T47D (cell line): Measurements from ENCODE around the gene CTIF.
"Not testable (repeated sequence)": the region's sequence is repeated elsewhere in the genome, so short reads cannot be mapped to it uniquely, and the experiment has no call there.

Experiments used
- DNase-seq, 2 experiments: peaks; one replicate each; pipeline versions ENCODE4 v3.0.0 to v3.0.0-alpha.2; 2011 to 2012; ENCODE audit warnings: low read depth in 1 of 2, low spot score in 1 of 2
- JUND ChIP-seq: IDR thresholded peaks from 2 replicates; pipeline ENCODE4 v1.6.1; 2012; ENCODE audit warnings: low read depth
- in situ Hi-C: cut with HindIII; loops from 2 replicates; pipeline ENCODE4 v1.10.0; 2016; ENCODE audit warnings: low sequenced_read_pairs, low pct_unique_long_range_greater_than_20kb

The CTIF gene

GRCh38 chr18:48709371-48710062 lies 170.7 kb downstream of the CTIF start:
- in situ Hi-C loops = no loop called here
- no peak for TF ChIP-seq JUND
- DNase-seq = no peak

- in situ Hi-C loops = no loop called here
- DNase-seq = peak; percentile 20 to 43
Measured at GRCh38 chr18:48711651-48712486, 173.0 kb downstream of the CTIF start.

DNA sequence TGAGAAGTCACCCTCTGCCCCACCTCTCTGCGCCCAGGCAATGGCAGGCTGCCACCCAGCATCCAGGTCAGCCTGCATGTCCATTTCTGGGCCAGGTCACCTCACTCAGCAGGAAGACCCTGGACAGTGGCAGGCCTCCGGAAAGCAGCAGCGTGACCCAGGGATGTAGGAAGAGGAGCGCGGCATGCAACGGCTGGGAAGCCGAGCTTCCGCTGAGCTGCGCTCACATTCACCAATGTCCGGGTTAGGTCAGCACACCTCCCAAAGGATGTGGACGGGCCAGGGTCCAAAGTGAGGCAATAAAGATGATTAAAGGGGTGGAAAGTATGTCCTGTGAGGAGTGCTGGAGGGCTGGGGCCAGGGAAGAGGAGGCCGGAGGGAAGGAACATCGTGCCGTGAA lies 174.5 kb downstream of the CTIF start:
- TF ChIP-seq JUND = no peak
- no peak for DNase-seq
- in situ Hi-C loops = no loop called here

More at GRCh38 chr18:48711651-48712486, 173.0 kb downstream of the CTIF start:
- TF ChIP-seq JUND = no peak

DNA sequence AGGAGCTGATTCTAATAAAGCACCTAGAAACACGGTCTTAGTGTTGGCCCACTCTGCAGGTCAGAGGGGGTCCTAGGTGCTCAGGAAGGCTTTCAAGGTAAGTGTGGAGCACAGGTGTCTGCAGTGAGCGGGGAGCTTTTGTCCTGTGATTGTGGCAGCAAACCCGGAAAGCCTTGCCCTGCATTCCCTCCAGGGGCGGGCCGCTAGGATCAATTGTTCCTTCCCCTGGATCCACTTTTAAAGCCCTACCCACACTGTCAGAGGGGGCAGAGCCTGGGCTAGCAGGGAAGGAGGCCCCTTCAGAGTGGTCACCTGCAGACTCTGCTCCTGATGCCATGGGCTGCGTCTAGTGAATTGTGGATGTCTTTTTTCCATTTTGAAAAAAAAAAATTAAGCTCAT lies 176.0 kb downstream of the CTIF start:
- in situ Hi-C loops = no loop called here
- TF ChIP-seq JUND = no peak
- DNase-seq = no peak

DNA sequence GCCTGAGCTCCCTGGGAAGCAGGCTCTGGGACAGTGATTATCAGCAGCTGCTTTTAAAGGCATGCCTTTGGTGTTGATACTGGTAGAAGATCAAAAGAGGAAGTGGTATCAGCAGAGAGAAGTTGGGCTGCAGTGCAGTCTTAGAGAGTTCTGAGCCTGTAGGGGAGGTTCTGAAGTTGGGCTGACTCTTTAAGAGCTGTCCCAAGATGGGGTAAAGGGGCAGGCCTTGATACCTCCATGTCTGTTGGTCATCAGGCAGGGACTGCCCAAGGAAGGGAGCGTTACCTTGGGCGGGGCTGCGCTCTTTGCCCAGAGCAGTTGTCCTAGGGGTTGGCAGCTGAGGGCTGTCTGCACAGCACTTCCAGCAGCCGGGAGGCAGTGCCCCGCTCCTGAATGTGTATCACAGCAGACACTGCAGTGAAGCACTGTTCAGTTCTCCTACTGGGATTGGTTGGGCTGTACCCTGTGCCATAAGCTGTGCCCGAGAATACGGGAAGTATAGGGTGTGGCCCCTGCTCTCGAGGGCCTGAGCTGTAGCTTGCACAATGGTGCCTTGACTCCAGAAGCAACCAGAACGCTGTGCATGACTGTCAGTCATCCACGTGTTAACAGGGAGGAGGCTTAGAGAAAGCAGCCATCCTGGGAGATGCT lies 177.0 kb downstream of the CTIF start:
- no peak for DNase-seq

DNA sequence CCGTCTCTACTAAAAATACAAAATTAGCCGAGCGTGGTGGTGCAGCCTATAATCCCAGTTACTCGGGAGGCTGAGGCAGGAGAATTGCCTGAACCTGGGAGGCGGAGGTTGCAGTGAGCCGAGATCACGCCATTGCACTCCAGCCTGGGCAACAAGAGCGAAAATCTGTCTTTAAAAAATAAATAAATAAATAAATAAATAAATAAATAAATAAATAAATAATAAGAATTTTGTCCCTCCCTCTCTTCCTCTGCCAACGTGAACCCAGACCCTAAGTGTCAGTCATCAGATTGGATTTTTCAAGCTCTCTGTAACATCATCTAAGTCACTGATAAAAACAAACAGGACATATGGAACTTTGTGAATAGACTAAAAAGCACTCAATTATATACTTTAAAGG lies 178.4 kb downstream of the CTIF start:
- DNase-seq, in situ Hi-C loops: not testable (repeated sequence)

More for the DNA sequence above, 177.0 kb downstream of the CTIF start:
- in situ Hi-C loops = no loop called here
- TF ChIP-seq JUND = no peak

DNA sequence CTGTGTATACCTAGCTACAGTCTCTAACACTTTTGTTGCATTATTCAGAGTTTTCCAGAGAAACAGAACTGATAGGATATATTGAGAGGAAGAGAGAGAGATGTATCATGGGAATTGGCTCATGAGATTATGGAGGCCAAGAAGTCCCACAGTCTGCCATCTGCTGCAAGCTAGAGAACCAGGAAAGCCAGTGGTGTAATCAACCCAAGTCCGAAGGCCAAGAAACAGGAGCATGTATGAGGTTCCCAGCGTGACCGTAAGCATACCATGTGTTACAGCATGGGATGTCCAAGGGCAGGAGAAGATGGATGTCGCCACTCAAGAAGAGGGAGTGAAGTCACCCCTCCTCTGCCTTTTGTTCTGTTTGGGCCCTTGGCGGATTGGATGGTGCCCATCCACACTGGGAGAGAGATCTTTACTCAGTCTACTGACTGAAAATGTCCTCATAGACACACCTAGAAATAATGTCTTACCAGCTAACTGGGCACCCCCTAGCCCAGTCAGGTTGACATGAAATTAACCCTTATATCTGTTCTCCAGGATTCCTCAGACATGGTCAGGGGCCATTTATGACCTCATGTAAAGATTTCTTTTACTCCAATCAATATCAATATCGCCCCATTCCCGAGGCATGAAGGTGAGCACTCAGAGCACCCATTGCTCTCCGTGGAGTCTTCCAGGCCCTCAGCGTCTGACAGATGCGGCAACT lies 179.6 kb downstream of the CTIF start:
- in situ Hi-C loops = no loop called here
- DNase-seq = no peak
- TF ChIP-seq JUND = no peak

- TF ChIP-seq JUND = no peak
- no peak for DNase-seq
- in situ Hi-C loops = no loop called here
Measured at GRCh38 chr18:48719388-48719787, 180.6 kb downstream of the CTIF start.

DNA sequence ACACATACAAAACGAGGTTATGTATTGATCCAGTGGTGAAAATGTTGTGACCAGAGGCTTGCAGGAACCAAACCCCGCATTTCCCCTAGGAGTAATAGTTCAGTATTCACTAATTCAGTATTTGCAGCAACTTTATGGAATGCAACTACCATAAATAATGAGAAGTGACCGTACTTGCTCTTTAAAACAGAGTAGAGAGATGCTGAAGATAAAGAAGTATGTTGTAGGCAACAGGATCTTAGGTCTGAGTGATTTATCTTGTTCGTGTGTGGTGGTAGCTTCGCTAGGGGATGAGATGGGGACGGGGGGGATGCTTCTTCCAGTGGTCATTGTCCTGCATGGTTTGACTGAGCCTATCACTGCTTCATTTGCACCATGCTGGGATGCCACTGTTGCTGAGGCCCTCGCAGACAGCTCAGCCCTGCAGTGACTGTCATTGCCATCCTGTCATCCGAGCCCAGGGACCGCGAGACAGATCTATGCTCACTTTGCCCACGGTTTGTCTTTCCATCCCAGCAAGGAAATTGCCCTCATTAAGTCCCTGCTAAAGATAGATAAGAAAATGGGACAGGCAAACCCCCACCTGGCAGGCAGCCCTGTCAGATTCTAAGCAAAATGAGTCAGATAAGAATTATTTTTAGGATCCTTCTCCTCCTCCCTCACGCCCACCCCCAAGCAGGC lies 181.3 kb downstream of the CTIF start:
- in situ Hi-C loops = no loop called here
- no peak for TF ChIP-seq JUND
- DNase-seq = no peak

- no peak for DNase-seq
- in situ Hi-C loops = no loop called here
- TF ChIP-seq JUND = no peak
Measured at GRCh38 chr18:48720655-48721025, 181.8 kb downstream of the CTIF start.

- DNase-seq = no peak
- TF ChIP-seq JUND = no peak
- in situ Hi-C loops = no loop called here
Measured at GRCh38 chr18:48721312-48721711, 182.5 kb downstream of the CTIF start.

GRCh38 chr18:48723016-48723415 lies 184.2 kb downstream of the CTIF start:
- no peak for TF ChIP-seq JUND
- no peak for DNase-seq
- in situ Hi-C loops = no loop called here
